A673 (cell line): Measurements from ENCODE around the gene RHOB. TPM values are rescaled to one million over a fixed set of nuclear protein-coding genes. Genes with fewer than 3 reads are reported as not detected.

Experiments used
- BruUV-seq: library from RNA; stranded (reverse); fragments of 400-500 nt; replicated peaks from 2 replicates; lab custom pipeline; 2021; lab: Mats Ljungman, UMichigan
- CTCF ChIA-PET: fragments of 300-600 bp; sonication (Branson Sonifier 250); formaldehyde crosslinking; loops from one replicate; lab custom pipeline; 2022; ENCODE audit warnings: antibody characterized with exemption; lab: Charles Lee
- POLR2A ChIA-PET: fragments of 300-600 bp; sonication (Branson Sonifier 250); formaldehyde crosslinking; loops from one replicate; lab custom pipeline; 2022; ENCODE audit warnings: antibody characterized with exemption; ENCODE audit not compliant: low non-redundant PET; lab: Charles Lee
- DNase-seq: peaks from one replicate; pipeline ENCODE4 v3.0.0-alpha.2; 2015; ENCODE audit warnings: low spot score
- H3K27ac ChIP-seq: fragments of 200-600 bp; sonication (generic); 2 replicates; pipeline ENCODE4 v1.5.1; 2016; ENCODE audit warnings: mixed run types, low read depth, mild to moderate bottlenecking, mixed read lengths, antibody characterized with exemption, low read length; ENCODE audit not compliant: poor library complexity, severe bottlenecking
- H3K27me3 ChIP-seq: fragments of 200-600 bp; sonication (generic); replicated peaks from 2 replicates; pipeline ENCODE4 v1.6.1; 2017; ENCODE audit warnings: mixed run types, low read depth, mild to moderate bottlenecking, mixed read lengths, antibody characterized with exemption, low read length; ENCODE audit not compliant: insufficient read depth, poor library complexity
- H3K36me3 ChIP-seq: fragments of 200-600 bp; sonication (generic); 2 replicates; pipeline ENCODE4 v1.6.1; 2016; ENCODE audit warnings: mixed run types, mild to moderate bottlenecking, mixed read lengths, antibody characterized with exemption, low read length; ENCODE audit not compliant: insufficient read depth, poor library complexity, severe bottlenecking
- H3K4me1 ChIP-seq: fragments of 200-600 bp; sonication (generic); 2 replicates; pipeline ENCODE4 v1.6.1; 2017; ENCODE audit warnings: mixed run types, mild to moderate bottlenecking, mixed read lengths, antibody characterized with exemption, low read length; ENCODE audit not compliant: insufficient read depth, poor library complexity, severe bottlenecking
- H3K4me3 ChIP-seq: fragments of 200-600 bp; sonication (generic); 2 replicates; pipeline ENCODE4 v1.5.1; 2016; ENCODE audit warnings: low read depth, mixed run types, mild to moderate bottlenecking, mixed read lengths, low read length; ENCODE audit not compliant: poor library complexity, severe bottlenecking
- H3K9me3 ChIP-seq: fragments of 200-600 bp; sonication (generic); 2 replicates; pipeline ENCODE4 v1.6.1; 2016; ENCODE audit warnings: mixed run types, low read depth, mild to moderate bottlenecking, mixed read lengths, antibody characterized with exemption, low read length; ENCODE audit not compliant: poor library complexity, severe bottlenecking
- CTCF ChIP-seq: fragments of 300-800, 200-600 bp; sonication (generic); conservative IDR thresholded peaks from 2 replicates; pipeline ENCODE4 v1.5.1; 2017; ENCODE audit warnings: low read depth, mild to moderate bottlenecking, antibody characterized with exemption, low read length, moderate library complexity, mixed read lengths
- EZH2 ChIP-seq: fragments of 200-600 bp; sonication (generic); IDR thresholded peaks from 2 replicates; pipeline ENCODE4 v1.6.1; 2017; ENCODE audit warnings: borderline replicate concordance, low read depth, mild to moderate bottlenecking, mixed read lengths, antibody characterized with exemption, low read length; ENCODE audit not compliant: poor library complexity, severe bottlenecking
- intact Hi-C: fragments of 100-400 bp; cut with micrococcal nuclease; formaldehyde crosslinking; loops from one replicate; pipeline ENCODE4 v1.10.0; 2022; ENCODE audit not compliant: unreplicated experiment
- total RNA-seq: library from RNA; stranded (reverse); gene quantifications from 2 replicates; pipeline ENCODE4 v1.2.3, GENCODE V29; 2021

The RHOB gene
- total RNA-seq, 1 experiment from 2014 or later: 31.5 TPM

DNA sequence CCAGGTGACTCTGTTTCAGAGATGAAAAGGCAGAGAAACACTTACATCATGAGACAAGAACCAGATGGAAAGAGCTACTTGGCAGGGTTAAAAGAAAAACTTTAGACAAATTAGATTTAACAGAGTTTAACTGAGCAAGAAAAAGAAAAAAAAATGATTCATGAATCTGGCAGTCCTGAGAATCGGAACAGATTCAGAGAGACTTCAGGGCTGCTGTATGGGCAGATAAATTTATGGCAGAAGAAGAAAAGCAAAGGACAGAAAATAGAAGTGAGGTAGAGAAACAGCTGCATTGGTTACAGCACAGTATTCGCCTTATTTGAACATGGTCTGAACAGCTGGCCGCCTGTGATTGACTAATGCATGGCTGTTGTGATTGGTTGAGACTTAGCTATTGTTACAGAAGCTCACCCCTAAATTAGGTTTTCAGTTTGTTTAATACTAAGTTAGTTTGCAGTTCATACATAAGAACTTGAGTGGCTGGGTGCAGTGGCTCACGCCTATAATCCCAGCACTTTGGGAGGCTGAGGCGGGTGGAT, 43.0 kb upstream of the RHOB start:
- POLR2A ChIA-PET: no interaction called here
- H3K36me3 ChIP-seq: no peaks in the 10 kb centered on the region

GRCh38 chr2:20404950-20405349, 41.9 kb upstream of the RHOB start:
- ChIA-PET POLR2A (no interaction called here), CTCF (no interaction called here)
- Histone ChIP-seq H3K27me3 (no peaks in the 10 kb centered on the region), H3K9me3 (peaks cover 3% of the 10 kb centered on the region), H3K4me3 (no peak overlapping the region), H3K4me1 (no peaks in the 10 kb centered on the region), H3K36me3 (no peaks in the 10 kb centered on the region), H3K27ac (no peak overlapping the region)
- DNase-seq: no peak
- intact Hi-C loops: no loop called here
- BruUV-seq: no TSS peak
- no peak for TF ChIP-seq EZH2
- no peak for TF ChIP-seq CTCF

More for the DNA sequence above, 43.0 kb upstream of the RHOB start:
- intact Hi-C loops: no loop called here
- no peak for DNase-seq
- H3K9me3 ChIP-seq: peaks cover 3% of the 10 kb centered on the region
- H3K27me3 ChIP-seq: no peaks in the 10 kb centered on the region
- TF ChIP-seq EZH2 (no peak), CTCF (no peak)
- no peak overlapping the region for H3K4me3 ChIP-seq
- no peak overlapping the region for H3K27ac ChIP-seq
- no TSS peak for BruUV-seq
- CTCF ChIA-PET: interaction anchor here (0.6 to 1.5 kb wide), 2 partner anchors 8 to 239 kb away, joined by 4 read pairs; no protein-coding TSS in a partner anchor
- no peaks in the 10 kb centered on the region for H3K4me1 ChIP-seq

DNA sequence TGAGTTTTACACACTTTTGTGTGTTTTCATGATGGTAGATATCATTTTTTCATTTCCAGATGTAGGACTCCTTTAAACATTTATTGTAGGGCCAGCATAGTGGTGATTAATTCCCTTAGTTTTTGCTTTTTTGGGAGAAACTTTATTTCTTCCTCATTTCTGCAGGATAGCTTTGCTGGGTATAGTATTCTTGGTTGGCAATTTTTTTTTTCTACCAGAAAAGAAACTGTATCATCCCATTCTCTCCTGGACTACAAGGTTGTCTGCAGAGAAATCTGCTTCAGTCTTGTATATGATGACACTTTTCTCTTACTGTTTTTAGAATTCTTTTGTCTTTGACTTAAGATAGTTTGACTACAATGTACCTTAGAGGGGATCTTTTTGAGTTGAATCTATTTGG, 37.8 kb upstream of the RHOB start:
- Histone ChIP-seq H3K36me3 (no peaks in the 10 kb centered on the region), H3K4me3 (no peak overlapping the region), H3K9me3 (peaks cover 3% of the 10 kb centered on the region), H3K27me3 (no peaks in the 10 kb centered on the region), H3K27ac (no peak overlapping the region), H3K4me1 (no peaks in the 10 kb centered on the region)
- CTCF ChIA-PET: no interaction called here
- POLR2A ChIA-PET: no interaction called here
- BruUV-seq: no TSS peak
- no peak for DNase-seq
- intact Hi-C loops: no loop called here
- TF ChIP-seq EZH2: no peak
- no peak for TF ChIP-seq CTCF
